Neural cell (in vitro differentiated cells): ENCODE data around the gene DIPK1C. TPM values are rescaled to one million over a fixed set of nuclear protein-coding genes. Genes with fewer than 3 reads are reported as not detected.

Experiments
- H2AFZ ChIP-seq: fragments of 200-600, 300-800 bp; sonication (generic), shearing (Covaris generic); 2 replicates; pipeline ENCODE4 v1.6.0; 2014; ENCODE audit warnings: low read depth, mild to moderate bottlenecking, antibody characterized with exemption, low read length, moderate library complexity
- H3F3A ChIP-seq: fragments of 200-600 bp; shearing (Covaris generic); 2 replicates; pipeline ENCODE4 v1.6.1; 2016; ENCODE audit warnings: mild to moderate bottlenecking, moderate library complexity, mixed read lengths, antibody characterized with exemption, low read length; ENCODE audit not compliant: insufficient read depth, poor library complexity, severe bottlenecking
- H3K27ac ChIP-seq: fragments of 200-600, 300-800 bp; sonication (generic), shearing (Covaris generic); 2 replicates; pipeline ENCODE4 v1.5.1; 2014; ENCODE audit warnings: mild to moderate bottlenecking, low read length, moderate library complexity
- H3K27me3 ChIP-seq: fragments of 300-800, 200-600 bp; sonication (generic), shearing (Covaris generic); 2 replicates; pipeline ENCODE4 v1.6.0; 2014; ENCODE audit warnings: mild to moderate bottlenecking, low read depth, low read length, moderate library complexity; ENCODE audit not compliant: insufficient read depth
- H3K36me3 ChIP-seq: fragments of 300-800, 200-600 bp; sonication (generic), shearing (Covaris generic); 2 replicates; pipeline ENCODE4 v1.5.1; 2014; ENCODE audit warnings: mild to moderate bottlenecking, antibody characterized with exemption, low read length, moderate library complexity; ENCODE audit not compliant: insufficient read depth
- H3K4me2 ChIP-seq: fragments of 300-800, 200-600 bp; sonication (generic), shearing (Covaris generic); 2 replicates; pipeline ENCODE4 v1.6.0; 2014; ENCODE audit warnings: mild to moderate bottlenecking, low read length
- H3K4me3 ChIP-seq: fragments of 300-800, 200-600 bp; sonication (generic), shearing (Covaris generic); 2 replicates; pipeline ENCODE4 v1.5.1; 2014; ENCODE audit warnings: mild to moderate bottlenecking, low read length, moderate library complexity
- H3K79me2 ChIP-seq: fragments of 200-600 bp; shearing (Covaris generic); replicated peaks from 2 replicates; pipeline ENCODE4 v1.6.0; 2014; ENCODE audit warnings: mild to moderate bottlenecking, low read length, moderate library complexity; ENCODE audit not compliant: insufficient read depth
- H3K9ac ChIP-seq: fragments of 300-800, 200-600 bp; sonication (generic), shearing (Covaris generic); 2 replicates; pipeline ENCODE4 v1.6.1; 2016; ENCODE audit warnings: mild to moderate bottlenecking, low read length, mixed read lengths
- H3K9me2 ChIP-seq: fragments of 200-600 bp; shearing (Covaris generic); 2 replicates; pipeline ENCODE4 v1.6.1; 2016; ENCODE audit warnings: mild to moderate bottlenecking, low read length, mixed read lengths; ENCODE audit not compliant: insufficient read depth
- H3K9me3 ChIP-seq: fragments of 200-600, 300-800 bp; sonication (generic), shearing (Covaris generic); 2 replicates; pipeline ENCODE4 v1.6.1; 2016; ENCODE audit warnings: mild to moderate bottlenecking, mixed run types, low read length, moderate library complexity, mixed read lengths
- H4K20me1 ChIP-seq: fragments of 200-600 bp; shearing (Covaris generic); 2 replicates; pipeline ENCODE4 v1.6.1; 2016; ENCODE audit warnings: mild to moderate bottlenecking, mixed run types; ENCODE audit not compliant: insufficient read depth
- CTCF ChIP-seq: fragments of 450-650 bp; IDR thresholded peaks from 2 replicates; pipeline ENCODE4 v1.5.1; 2014; ENCODE audit warnings: antibody characterized with exemption, mild to moderate bottlenecking, moderate library complexity; ENCODE audit not compliant: poor library complexity, severe bottlenecking
- EP300 ChIP-seq: fragments of 450-650 bp; conservative IDR thresholded peaks from 2 replicates; pipeline ENCODE4 v1.6.1; 2014; ENCODE audit warnings: antibody characterized with exemption, mild to moderate bottlenecking, moderate library complexity; ENCODE audit not compliant: poor library complexity, severe bottlenecking
- EZH2 ChIP-seq: fragments of 200-600, 300-800 bp; shearing (Covaris generic), sonication (generic); IDR thresholded peaks from 2 replicates; pipeline ENCODE4 v1.6.1; 2014; ENCODE audit warnings: antibody characterized with exemption, low read length, borderline replicate concordance, mild to moderate bottlenecking; ENCODE audit not compliant: insufficient read depth, poor library complexity, severe bottlenecking
- MXI1 ChIP-seq: fragments of 450-650 bp; conservative IDR thresholded peaks from 2 replicates; pipeline ENCODE4 v1.6.1; 2014; ENCODE audit warnings: antibody characterized with exemption, mild to moderate bottlenecking; ENCODE audit not compliant: poor library complexity, severe bottlenecking
- POLR2AphosphoS5 ChIP-seq: IDR thresholded peaks from 2 replicates; pipeline ENCODE4 v1.6.1; 2012
- RAD21 ChIP-seq: fragments of 450-650 bp; conservative IDR thresholded peaks from 2 replicates; pipeline ENCODE4 v1.6.1; 2014; ENCODE audit warnings: antibody characterized with exemption, mild to moderate bottlenecking, moderate library complexity
- REST ChIP-seq: IDR thresholded peaks from 2 replicates; pipeline ENCODE4 v1.6.1; 2012; ENCODE audit warnings: borderline replicate concordance
- SMC3 ChIP-seq: fragments of 450-650 bp; conservative IDR thresholded peaks from 2 replicates; pipeline ENCODE4 v1.6.1; 2014; ENCODE audit warnings: antibody characterized with exemption, mild to moderate bottlenecking, moderate library complexity; ENCODE audit not compliant: poor library complexity
- TAF1 ChIP-seq: IDR thresholded peaks from 2 replicates; pipeline ENCODE4 v1.6.1; 2012; ENCODE audit warnings: low read depth
- polyA plus RNA-seq: library from polyadenylated mRNA; depleted of rRNA; stranded (reverse); fragments of >200 nt; gene quantifications from 2 replicates; pipeline ENCODE4 v1.2.3, GENCODE V29; 2014

Gene DIPK1C
- polyA plus RNA-seq, 1 donor from 2014 or later = not detected

GRCh38 chr18:74497778-74498177 is 40.7 kb upstream of the DIPK1C start:
- no peak overlapping the region for H3K27ac ChIP-seq
- no peaks in the 10 kb centered on the region for H4K20me1 ChIP-seq
- no peaks in the 10 kb centered on the region for H3K36me3 ChIP-seq
- H3K4me2 ChIP-seq = no peak overlapping the region
- H3K4me3 ChIP-seq = peak overlapping the region; percentile 100
- H3K79me2 ChIP-seq = peaks cover 21% of the 10 kb centered on the region
- no peak overlapping the region for H2AFZ ChIP-seq
- H3K9ac ChIP-seq = no peak overlapping the region
- TF ChIP-seq TAF1 (no peak), MXI1 (no peak), POLR2AphosphoS5 (no peak), EP300 (no peak), EZH2 (no peak), RAD21 (no peak), CTCF (no peak)
- no peaks in the 10 kb centered on the region for H3K9me3 ChIP-seq
- H3F3A ChIP-seq = no peaks in the 10 kb centered on the region
- no peaks in the 10 kb centered on the region for H3K27me3 ChIP-seq
- no peaks in the 10 kb centered on the region for H3K9me2 ChIP-seq

GRCh38 chr18:74497324-74497676 is 40.2 kb upstream of the DIPK1C start:
- no peaks in the 10 kb centered on the region for H3K9me3 ChIP-seq
- H3K4me3 ChIP-seq = peak overlapping the region; percentile 100
- peak overlapping the region; percentile 91 for H2AFZ ChIP-seq
- H3K27ac ChIP-seq = peak overlapping the region; percentile 75
- H4K20me1 ChIP-seq = no peaks in the 10 kb centered on the region
- TF ChIP-seq EZH2 (no peak), RAD21 (no peak), EP300 (no peak), TAF1 (no peak), REST (no peak), POLR2AphosphoS5 (no peak), CTCF (no peak), MXI1 (no peak), SMC3 (no peak)
- no peaks in the 10 kb centered on the region for H3F3A ChIP-seq
- H3K36me3 ChIP-seq = no peaks in the 10 kb centered on the region
- peaks cover 21% of the 10 kb centered on the region for H3K79me2 ChIP-seq
- peak overlapping the region; percentile 98 for H3K4me2 ChIP-seq
- H3K27me3 ChIP-seq = no peaks in the 10 kb centered on the region
- no peaks in the 10 kb centered on the region for H3K9me2 ChIP-seq
- peak overlapping the region; percentile 94 for H3K9ac ChIP-seq
